K562 (cell line): ENCODE data around the gene ARHGEF7. TPM values are rescaled to one million over a fixed set of nuclear protein-coding genes. Genes with fewer than 3 reads are reported as not detected.

ENCODE experiments used
- ATAC-seq: fragments of 200-7000 bp; cut with Tn5 transposase; 3 replicates; pipeline ENCODE4 v1.9.1; 2020; ENCODE audit warnings: moderate library complexity
- BruUV-seq: library from RNA; stranded (reverse); fragments of 400-500 nt; replicated peaks from 2 replicates; lab custom pipeline; 2021; lab: Mats Ljungman, UMichigan
- CTCF ChIA-PET: fragments of 300-600 bp; formaldehyde crosslinking; extraction: SDS; loops from one replicate; lab custom pipeline; 2021; ENCODE audit warnings: low intra/inter-chr PET ratio; lab: Yijun Ruan, JAX
- POLR2A ChIA-PET: fragments of 300-600, 350-650 bp; sonication (Branson Sonifier 250); formaldehyde crosslinking; extraction: SDS; loops from one replicate; lab custom pipeline; 2021; ENCODE audit warnings: antibody characterized with exemption, inconsistent platforms; lab: Yijun Ruan, JAX
- DNase-seq, 4 experiments: peaks; one replicate each; pipeline versions ENCODE4 v3.0.0 to v3.0.0-alpha.2; 2011 to 2018; ENCODE audit warnings: low spot score in 3 of 4, mixed read lengths in 3 of 4; ENCODE audit errors: extremely low read depth in 1 of 4
- FAIRE-seq: peaks from 2 replicates; lab custom pipeline; 2011; peaks lifted over from hg19 to GRCh38; lab: Jason Lieb, UNC
- H2AFZ ChIP-seq: 2 replicates; pipeline ENCODE4 v1.6.0; 2011; ENCODE audit warnings: low read depth, low read length, control low read depth, inconsistent platforms
- H3K27ac ChIP-seq: fragments of 200-600 bp; 3 replicates; pipeline ENCODE4 v1.8.0; 2011; ENCODE audit warnings: low read depth, mild to moderate bottlenecking, control low read depth, inconsistent platforms, low read length, moderate library complexity, mixed read lengths; ENCODE audit errors: extremely low read depth
- H3K27me3 ChIP-seq, 2 experiments: fragments of 300-600 bp in 1 of 2; 2 replicates in 1 of 2; 3 replicates in 1 of 2; pipeline versions ENCODE4 v1.6.0 to v1.8.0; 2011; ENCODE audit warnings: inconsistent platforms in 2 of 2, low read length in 2 of 2, mild to moderate bottlenecking in 1 of 2, mixed read lengths in 1 of 2, moderate library complexity in 1 of 2; ENCODE audit not compliant: control insufficient read depth in 2 of 2, insufficient read depth in 2 of 2
- H3K36me3 ChIP-seq: fragments of 300-600 bp; 3 replicates; pipeline ENCODE4 v1.8.0; 2011; ENCODE audit warnings: mild to moderate bottlenecking, low read length, inconsistent platforms; ENCODE audit not compliant: control insufficient read depth, insufficient read depth
- H3K4me1 ChIP-seq, 2 experiments: fragments of 200-600 bp in 1 of 2; replicated peaks in 1 of 2; 2 replicates in 1 of 2; 3 replicates in 1 of 2; pipeline versions ENCODE4 v1.5.1 to v1.8.0; 2011; ENCODE audit warnings: inconsistent platforms in 2 of 2, low read length in 2 of 2, mild to moderate bottlenecking in 1 of 2, mixed read lengths in 1 of 2, moderate library complexity in 1 of 2; ENCODE audit not compliant: control insufficient read depth in 2 of 2, insufficient read depth in 2 of 2
- H3K4me2 ChIP-seq: 2 replicates; pipeline ENCODE4 v1.6.1; 2011; ENCODE audit warnings: low read length, control low read depth, inconsistent platforms, mixed read lengths; ENCODE audit not compliant: insufficient read depth
- H3K4me3 ChIP-seq: fragments of 200-600 bp; sonication (generic), shearing (Covaris generic); 2 replicates; pipeline ENCODE4 v1.5.1; 2016; ENCODE audit warnings: control low read depth, inconsistent platforms
- H3K79me2 ChIP-seq: fragments of 200-600 bp; 3 replicates; pipeline ENCODE4 v1.8.0; 2011; ENCODE audit warnings: low read length, inconsistent platforms; ENCODE audit not compliant: control insufficient read depth, insufficient read depth
- H3K9ac ChIP-seq, 2 experiments: 2 replicates each; pipeline versions ENCODE4 v1.6.0 to v1.6.1; 2011; ENCODE audit warnings: low read depth in 2 of 2, low read length in 2 of 2, control low read depth in 1 of 2, inconsistent platforms in 1 of 2, mild to moderate bottlenecking in 1 of 2, mixed read lengths in 1 of 2; ENCODE audit not compliant: insufficient read depth in 1 of 2
- H3K9me1 ChIP-seq: one replicate; pipeline ENCODE4 v1.6.0; 2011; ENCODE audit warnings: inconsistent platforms, mild to moderate bottlenecking, low read length, moderate library complexity; ENCODE audit not compliant: control insufficient read depth, insufficient read depth
- H3K9me3 ChIP-seq: replicated peaks from 2 replicates; pipeline ENCODE4 v1.5.1; 2011; ENCODE audit warnings: low read depth, low read length, inconsistent platforms; ENCODE audit not compliant: control insufficient read depth, insufficient read depth
- H4K20me1 ChIP-seq: replicated peaks from 2 replicates; pipeline ENCODE4 v1.6.1; 2011; ENCODE audit warnings: low read length, inconsistent platforms, mixed read lengths; ENCODE audit not compliant: control insufficient read depth, insufficient read depth
- FOXA3 ChIP-seq, 2 experiments: fragments of 450-650 bp in 1 of 2; sonication (generic) in 1 of 2; formaldehyde crosslinking; IDR thresholded peaks in 1 of 2; conservative IDR thresholded peaks in 1 of 2; 2 replicates each; pipeline versions ENCODE4 v1.4.0 to v1.8.0; 2020 to 2022; ENCODE audit warnings: mild to moderate bottlenecking in 2 of 2, missing genetic modification reagents in 1 of 2
- MTA2 ChIP-seq: fragments of 450-650 bp; IDR thresholded peaks from 2 replicates; pipeline ENCODE4 v1.6.1; 2016; ENCODE audit warnings: low read depth
- MXI1 ChIP-seq: IDR thresholded peaks from 2 replicates; pipeline ENCODE4 v1.6.1; 2011; ENCODE audit warnings: low read depth, mild to moderate bottlenecking, improper control_type of control experiment, low read length
- POLR2B ChIP-seq: fragments of 450-650 bp; IDR thresholded peaks from 2 replicates; pipeline ENCODE4 v1.6.1; 2018; ENCODE audit warnings: low read depth; ENCODE audit not compliant: partially characterized antibody
- RBM14 ChIP-seq: fragments of 200-400 bp; formaldehyde crosslinking; IDR thresholded peaks from 2 replicates; pipeline ENCODE4 v1.6.1; 2018; ENCODE audit warnings: low read depth, mild to moderate bottlenecking, low read length, moderate library complexity, borderline replicate concordance; ENCODE audit not compliant: insufficient read depth
- TRIM28 ChIP-seq: fragments of 450-650 bp; IDR thresholded peaks from 2 replicates; pipeline ENCODE4 v1.6.1; 2017
- U2AF1 ChIP-seq: fragments of 200-400 bp; formaldehyde crosslinking; optimal IDR thresholded peaks from 2 replicates; pipeline ENCODE3; 2017; ENCODE audit warnings: mild to moderate bottlenecking, low read depth, low read length, moderate library complexity
- ZC3H8 ChIP-seq: fragments of 450-650 bp; IDR thresholded peaks from 2 replicates; pipeline ENCODE4 v1.6.1; 2017
- whole genome bisulfite sequencing: fragments of 100-300 bp; shearing (Covaris generic); methylation state at CpG from one replicate; pipeline ENCODE4 v1.1.6; 2016; ENCODE audit warnings: low coverage, mixed read lengths; ENCODE audit not compliant: insufficient coverage; ENCODE audit errors: missing lambda C conversion rate; 5-methylcytosine and 5-hydroxymethylcytosine counted together
- in situ Hi-C: fragments of 300-500 bp; cut with MboI; formaldehyde crosslinking; loops from 4 replicates; pipeline ENCODE4 v1.15.0; 2018; ENCODE audit warnings: inconsistent platforms, mixed read lengths
- intact Hi-C: fragments of 100-400 bp; cut with micrococcal nuclease; formaldehyde crosslinking; loops from 2 replicates; pipeline ENCODE4 v1.14.2; 2022
- polyA plus RNA-seq, 8 experiments: library from polyadenylated mRNA; depleted of rRNA in 4 of 8; stranded (reverse) in 5 of 8; unstranded in 3 of 8; fragments of >200 nt; fragmentation: Nextera tagmentation in 2 of 8; fragmentation: Illumina TruSeq in 1 of 8; extraction: Ambion mirVana in 2 of 8; extraction: Trizol in 1 of 8; gene quantifications; 2 replicates each; pipeline versions ENCODE4 v1.2.1 to v1.2.3, GENCODE V29; 2011 to 2014; ENCODE audit warnings: inconsistent platforms in 1 of 8, missing spikeins in 1 of 8
- total RNA-seq, 7 experiments: library from RNA; depleted of rRNA in 6 of 7; stranded (reverse); fragments of >200 nt in 6 of 7; fragmentation: Illumina TruSeq in 2 of 7; extraction: Trizol in 2 of 7; gene quantifications; 2 replicates each; pipeline versions ENCODE4 v1.2.1 to v1.2.3, GENCODE V29; 2011 to 2021; ENCODE audit warnings: low replicate concordance in 1 of 7
- TF ChIP-seq, protein P1 (sequence below): fragments of 250-450 bp; sonication (Bioruptor Pico); IDR thresholded peaks from 2 replicates; pipeline ENCODE4 v1.4.0; 2020; ENCODE audit warnings: mild to moderate bottlenecking

The ARHGEF7 gene
- total and polyA plus RNA-seq, 9 of the 15 experiments (the other 6 are each of a cell fraction or from before 2014, with no cell fraction given) = 2.1 to 26.8 (median 17.5) TPM

DNA sequence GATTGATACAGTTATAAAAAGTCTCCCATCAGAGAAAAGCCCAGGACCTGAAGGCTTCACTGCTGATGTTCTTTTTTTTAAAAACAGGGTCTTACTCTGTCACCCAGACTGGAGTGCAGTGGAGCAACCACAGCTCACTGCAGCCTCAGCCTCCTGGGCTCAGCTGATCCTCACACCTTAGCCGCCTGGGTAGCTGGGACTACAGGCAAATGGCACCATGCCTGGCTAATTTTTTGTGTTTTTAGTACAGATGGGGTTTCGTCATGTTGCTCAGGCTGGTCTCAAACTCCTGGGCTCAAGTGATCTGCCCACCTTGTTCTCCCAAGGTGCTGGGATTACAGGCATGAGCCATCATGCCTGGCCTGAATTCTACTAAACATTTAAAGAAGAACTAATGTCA lies 238.4 kb downstream of the ARHGEF7 start:
- POLR2A ChIA-PET = no interaction called here

More for the DNA sequence above, 238.4 kb downstream of the ARHGEF7 start:
- no peak overlapping the region for H3K9ac ChIP-seq
- H3K4me1 ChIP-seq = no peaks in the 10 kb centered on the region
- no peaks in the 10 kb centered on the region; a peak in 2 of 5 replicates for H3K27me3 ChIP-seq
- no TSS peak for BruUV-seq
- no peaks in the 10 kb centered on the region for H3K79me2 ChIP-seq
- no peak for ATAC-seq
- no peaks in the 10 kb centered on the region for H4K20me1 ChIP-seq
- no peak overlapping the region for H3K4me3 ChIP-seq
- no peak overlapping the region for H3K4me2 ChIP-seq
- no peak for DNase-seq
- in situ Hi-C loops (no loop called here), intact Hi-C loops (no loop called here)
- no peak overlapping the region for H2AFZ ChIP-seq
- H3K36me3 ChIP-seq = no peaks in the 10 kb centered on the region
- TF ChIP-seq ZC3H8 (no peak), POLR2B (no peak), U2AF1 (no peak), FOXA3 (CRISPR knock-in tag; conservative IDR thresholded peaks at IDR 0.05 in 1 of 2, IDR thresholded peaks at IDR 0.05 in 1 of 2) (no peak), TRIM28 (no peak), MTA2 (no peak), RBM14 (no peak), MXI1 (no peak)
- TF ChIP-seq, protein P1, sequence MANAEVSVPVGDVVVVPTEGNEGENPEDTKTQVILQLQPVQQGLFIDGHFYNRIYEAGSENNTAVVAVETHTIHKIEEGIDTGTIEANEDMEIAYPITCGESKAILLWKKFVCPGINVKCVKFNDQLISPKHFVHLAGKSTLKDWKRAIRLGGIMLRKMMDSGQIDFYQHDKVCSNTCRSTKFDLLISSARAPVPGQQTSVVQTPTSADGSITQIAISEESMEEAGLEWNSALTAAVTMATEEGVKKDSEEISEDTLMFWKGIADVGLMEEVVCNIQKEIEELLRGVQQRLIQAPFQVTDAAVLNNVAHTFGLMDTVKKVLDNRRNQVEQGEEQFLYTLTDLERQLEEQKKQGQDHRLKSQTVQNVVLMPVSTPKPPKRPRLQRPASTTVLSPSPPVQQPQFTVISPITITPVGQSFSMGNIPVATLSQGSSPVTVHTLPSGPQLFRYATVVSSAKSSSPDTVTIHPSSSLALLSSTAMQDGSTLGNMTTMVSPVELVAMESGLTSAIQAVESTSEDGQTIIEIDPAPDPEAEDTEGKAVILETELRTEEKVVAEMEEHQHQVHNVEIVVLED (CRISPR knock-in tag) = no peak
- no peak for FAIRE-seq
- H3K27ac ChIP-seq = no peak overlapping the region
- no peaks in the 10 kb centered on the region for H3K9me1 ChIP-seq
- CTCF ChIA-PET = no interaction called here
- 0% methylated on average over 2 of the region's 2 CpGs for WGBS
- H3K9me3 ChIP-seq = no peaks in the 10 kb centered on the region
